ENCODE measurements around the gene SLC44A3. TPM values are rescaled to one million over a fixed set of nuclear protein-coding genes. Genes with fewer than 3 reads are reported as not detected.

SLC44A3 gene
- total RNA-seq, 4 donors from 2014 or later, result 20.6 to 60.5 (median 41.8) TPM

- Histone ChIP-seq H3K27ac (peak overlapping the region; percentile 44 to 96 (median 57)), H3K4me1 (peaks cover 16 to 67% (median 59%) of the 10 kb centered on the region in 4 donors), H3K4me3 (peak overlapping the region in 1 of 4 donors; percentile 4), H3K36me3 (no peaks in the 10 kb centered on the region), H3K27me3 (no peaks in the 10 kb centered on the region), H3K9me3 (no peaks in the 10 kb centered on the region)
- intact Hi-C loops (cut with DNase I; ENCODE audit: low total_unique reads) (no loop called here), in situ Hi-C loops (cut with MboI; ENCODE audit: low pct_ligation_motif_present in 1 of 4, low pct_unique_long_range_greater_than_20kb in 1 of 4, low sequenced_read_pairs in 3 of 4) (no loop called here)
- 48 to 51% methylated on average over 3 of the region's 3 CpGs for WGBS, 2 donors (ENCODE audit: low coverage in 1 of 2)
- no peak for DNase-seq
- TF ChIP-seq EP300 (IDR thresholded peaks at IDR 0.05; ENCODE audit: low read depth) (no peak), CTCF (IDR thresholded peaks at IDR 0.05) (no peak), POLR2AphosphoS5 (IDR thresholded peaks at IDR 0.05) (no peak), POLR2A (IDR thresholded peaks at IDR 0.05) (no peak)
Measured at GRCh38 chr1:94920061-94920460, 99.9 kb downstream of the SLC44A3 start.

DNA sequence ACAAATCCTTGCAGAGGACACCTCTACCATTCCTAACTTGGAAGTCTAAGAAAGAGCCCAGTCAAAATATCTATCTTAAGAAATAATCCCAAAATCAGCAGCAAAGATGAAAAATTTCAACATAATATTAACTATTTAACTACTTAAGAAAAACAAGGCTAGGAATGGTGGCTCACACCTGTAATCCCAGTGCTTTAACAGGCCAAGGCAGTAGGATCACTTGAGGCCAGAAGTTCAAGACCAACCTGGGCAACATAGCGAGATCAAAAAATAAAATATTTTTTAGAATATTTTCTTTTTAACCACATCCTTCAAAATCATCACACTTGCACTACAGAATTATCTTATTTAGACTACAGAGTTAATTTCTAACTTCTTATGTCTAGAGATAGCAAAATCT lies 101.8 kb downstream of the SLC44A3 start:
- intact Hi-C loops (cut with DNase I; ENCODE audit: low total_unique reads), result no loop called here
- no peaks in the 10 kb centered on the region for H3K36me3 ChIP-seq
- in situ Hi-C loops (cut with MboI; ENCODE audit: low pct_ligation_motif_present in 1 of 4, low pct_unique_long_range_greater_than_20kb in 1 of 4, low sequenced_read_pairs in 3 of 4), result no loop called here
- H3K4me1 ChIP-seq, result peaks cover 16 to 72% (median 59%) of the 10 kb centered on the region in 4 donors
- no peak for DNase-seq
- H3K9me3 ChIP-seq, result no peaks in the 10 kb centered on the region
- peak overlapping the region; percentile 60 to 99 (median 97) for H3K27ac ChIP-seq
- 98 to 100% methylated on average over 1 of the region's 1 CpG for WGBS, 2 donors (ENCODE audit: low coverage in 1 of 2)
- no peak overlapping the region for H3K4me3 ChIP-seq
- no peak for TF ChIP-seq CTCF (IDR thresholded peaks at IDR 0.05)
- no peak for TF ChIP-seq EP300 (IDR thresholded peaks at IDR 0.05; ENCODE audit: low read depth)
- no peak for TF ChIP-seq POLR2A (IDR thresholded peaks at IDR 0.05)
- TF ChIP-seq POLR2AphosphoS5 (IDR thresholded peaks at IDR 0.05), result no peak
- no peaks in the 10 kb centered on the region for H3K27me3 ChIP-seq

GRCh38 chr1:94922761-94923331 lies 102.7 kb downstream of the SLC44A3 start:
- DNase-seq, result no peak
- TF ChIP-seq POLR2A (IDR thresholded peaks at IDR 0.05), result no peak
- TF ChIP-seq POLR2AphosphoS5 (IDR thresholded peaks at IDR 0.05), result peak in 1 of 3 donors; percentile 38
- Histone ChIP-seq H3K36me3 (no peaks in the 10 kb centered on the region), H3K27ac (peak overlapping the region; percentile 96 to 99 (median 98)), H3K4me1 (peaks cover 16 to 77% (median 65%) of the 10 kb centered on the region in 4 donors), H3K4me3 (peak overlapping the region in 3 of 4 donors; percentile 3 to 85 (median 18)), H3K27me3 (no peaks in the 10 kb centered on the region), H3K9me3 (no peaks in the 10 kb centered on the region)
- in situ Hi-C loops (cut with MboI; ENCODE audit: low pct_ligation_motif_present in 1 of 4, low pct_unique_long_range_greater_than_20kb in 1 of 4, low sequenced_read_pairs in 3 of 4) (no loop called here), intact Hi-C loops (cut with DNase I; ENCODE audit: low total_unique reads) (no loop called here)
- 43 to 54% methylated on average over 6 to 8 of the region's 8 CpGs for WGBS, 2 donors (ENCODE audit: low coverage in 1 of 2)

- Histone ChIP-seq H3K9me3 (no peaks in the 10 kb centered on the region), H3K4me3 (peak overlapping the region; percentile 4 to 89 (median 83)), H3K4me1 (peaks cover 10 to 82% (median 69%) of the 10 kb centered on the region in 4 donors), H3K36me3 (no peaks in the 10 kb centered on the region), H3K27ac (peak overlapping the region; percentile 96 to 99 (median 98)), H3K27me3 (no peaks in the 10 kb centered on the region)
- intact Hi-C loops (cut with DNase I; ENCODE audit: low total_unique reads) (no loop called here), in situ Hi-C loops (cut with MboI; ENCODE audit: low pct_ligation_motif_present in 1 of 4, low pct_unique_long_range_greater_than_20kb in 1 of 4, low sequenced_read_pairs in 3 of 4) (loop anchor here in 1 of 4 donors (25.0 kb wide), 1 partner anchor 112 kb away; no protein-coding TSS in a partner anchor)
- no peak for TF ChIP-seq CTCF (IDR thresholded peaks at IDR 0.05)
- no peak for TF ChIP-seq EP300 (IDR thresholded peaks at IDR 0.05; ENCODE audit: low read depth)
- no peak for TF ChIP-seq POLR2A (IDR thresholded peaks at IDR 0.05)
- TF ChIP-seq POLR2AphosphoS5 (IDR thresholded peaks at IDR 0.05), result no peak
- WGBS, 2 donors (ENCODE audit: low coverage in 1 of 2), result 11 to 13% methylated on average over 2 of the region's 2 CpGs
- DNase-seq, result no peak
Measured at GRCh38 chr1:94925004-94925403, 104.8 kb downstream of the SLC44A3 start.

Data from transverse colon (tissue), 4 donors.